ENCODE measurements around the gene TRIM33.

Gene TRIM33

DNA sequence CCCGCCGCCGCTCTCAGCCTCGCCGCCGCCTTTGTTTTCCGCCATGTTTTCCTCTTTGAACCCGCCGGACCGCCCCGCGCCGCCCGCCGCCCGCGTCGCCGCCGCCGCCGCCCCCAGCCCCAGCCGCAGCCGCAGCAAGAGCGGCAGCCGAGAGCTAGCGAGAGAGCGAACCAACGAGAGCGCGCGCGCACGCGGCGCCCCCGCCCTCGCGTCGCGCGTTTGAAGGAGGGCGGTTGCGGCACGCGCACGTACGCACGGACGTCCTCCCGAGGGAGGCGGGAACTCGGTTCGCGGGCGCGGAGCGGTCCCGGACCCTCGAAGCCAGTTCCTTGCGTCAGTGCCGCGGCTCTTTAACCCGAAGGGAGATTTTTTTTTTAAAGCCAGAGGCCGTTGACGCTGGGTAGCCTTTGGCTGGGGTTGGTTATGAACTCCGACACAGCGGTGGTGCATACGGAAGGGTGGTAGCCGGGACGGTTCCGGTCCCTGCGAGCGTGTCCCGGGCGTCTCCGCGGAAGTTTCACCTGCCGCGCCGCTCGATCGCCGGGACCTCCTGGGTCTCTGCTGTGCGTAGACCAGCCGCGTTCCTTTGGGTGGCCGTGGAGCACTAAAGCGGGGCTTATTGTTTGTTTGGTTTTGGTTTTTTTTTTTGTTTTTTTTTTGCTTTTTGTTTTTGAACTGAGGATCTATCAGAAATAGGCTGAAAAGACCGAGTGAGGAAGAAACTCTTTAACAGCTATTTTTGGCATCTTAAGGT lies at the start of gene TRIM33:
TRIM33 (minus strand) TSS at position 172 of the 754 bp plus-strand sequence; CDS start at position 45, 127 bp downstream.
- peak; percentile 74 for DNase-seq (ENCODE audit: low spot score)

DNA sequence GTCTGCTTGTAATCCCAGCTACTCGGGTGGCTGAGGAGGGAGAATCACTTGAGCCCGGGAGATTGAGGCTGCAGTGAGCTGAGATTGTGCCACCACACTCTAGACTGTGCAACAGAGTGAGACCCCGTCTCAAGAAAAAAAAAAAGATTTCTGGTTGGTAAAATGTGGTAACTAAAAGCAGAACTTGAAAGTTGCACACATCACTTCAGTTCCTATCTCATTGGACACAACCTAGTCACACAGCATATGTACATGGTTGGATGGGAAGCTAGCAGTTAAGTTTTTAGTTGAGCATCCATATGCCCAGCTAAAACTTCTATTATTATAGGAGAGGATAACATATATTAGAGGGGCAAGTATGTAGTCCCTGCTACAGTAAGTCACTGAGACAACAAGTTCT lies 48.4 kb upstream of the TRIM33 start:
- DNase-seq (ENCODE audit: low spot score): no peak

- peak; percentile 30 for DNase-seq (ENCODE audit: low spot score)
Measured at GRCh38 chr1:114558544-114558943, 47.5 kb upstream of the TRIM33 start.

- DNase-seq (ENCODE audit: low spot score): no peak
Measured at GRCh38 chr1:114554577-114554976, 43.6 kb upstream of the TRIM33 start.

GRCh38 chr1:114552106-114552639 lies 41.2 kb upstream of the TRIM33 start:
- DNase-seq (ENCODE audit: low spot score): no peak

- no peak for DNase-seq (ENCODE audit: low spot score)
Measured at GRCh38 chr1:114551400-114551799, 40.4 kb upstream of the TRIM33 start.

DNA sequence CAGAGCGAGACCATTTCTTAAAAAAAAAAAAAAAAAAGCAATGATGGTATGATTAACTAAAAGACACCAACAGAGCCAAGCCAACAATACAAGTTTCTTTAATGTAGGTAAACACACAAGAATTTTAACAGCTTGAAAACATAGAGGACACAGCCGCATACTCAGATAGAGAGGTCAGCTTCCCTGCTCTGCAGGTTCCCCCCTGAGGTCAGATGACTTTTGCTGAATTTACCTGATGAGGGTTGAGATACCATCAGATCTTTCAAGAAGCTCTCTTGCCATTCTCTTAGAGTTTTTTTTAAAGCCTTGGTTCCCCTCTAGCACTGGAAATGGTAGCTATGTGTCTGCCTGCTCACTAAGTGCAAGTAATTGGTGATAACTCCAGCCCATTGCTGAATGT lies 39.3 kb upstream of the TRIM33 start:
- DNase-seq (ENCODE audit: low spot score): no peak

- no peak for DNase-seq (ENCODE audit: low spot score)
Measured at GRCh38 chr1:114549137-114549536, 38.1 kb upstream of the TRIM33 start.

DNA sequence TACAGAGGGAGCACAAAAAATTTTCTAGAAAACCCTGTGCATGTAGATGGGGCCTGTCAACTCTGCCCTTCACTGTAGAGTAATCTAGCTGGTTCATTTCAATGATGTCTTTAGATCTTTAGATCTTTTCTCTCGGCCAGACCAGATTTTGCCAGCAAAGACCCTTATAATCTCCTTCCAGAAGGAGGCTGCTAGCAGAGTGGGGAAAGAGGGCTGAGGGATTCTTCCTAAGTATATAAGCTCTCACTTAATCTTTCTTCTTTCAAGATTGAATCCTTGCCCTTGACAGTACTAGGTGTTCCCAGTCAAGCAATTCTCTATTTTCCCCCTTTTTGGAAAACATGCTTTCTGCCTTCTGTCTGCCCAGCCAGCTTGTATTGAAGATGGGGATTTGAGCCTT lies 36.1 kb upstream of the TRIM33 start:
- no peak for DNase-seq (ENCODE audit: low spot score)

DNA sequence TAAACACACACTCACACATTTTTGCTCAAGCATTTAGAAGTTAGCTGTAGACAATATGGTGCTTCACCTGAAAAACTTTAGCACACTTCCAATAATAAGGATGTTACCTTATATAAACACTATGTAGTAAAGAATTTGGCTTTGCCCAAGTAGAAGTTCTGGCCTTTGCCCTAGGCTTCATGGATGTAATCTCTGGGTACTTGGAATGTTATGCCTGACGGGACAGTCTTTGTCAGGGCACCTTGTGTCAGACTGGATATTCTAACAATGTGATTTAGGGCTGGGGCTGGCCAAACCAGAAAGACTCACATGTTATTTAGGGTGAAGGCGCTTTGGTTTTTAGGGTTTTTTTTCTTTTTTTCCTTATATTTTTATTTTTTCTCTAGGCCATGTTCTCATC lies 34.8 kb upstream of the TRIM33 start:
- DNase-seq (ENCODE audit: low spot score): no peak

GRCh38 chr1:114545315-114545714 lies 34.3 kb upstream of the TRIM33 start:
- DNase-seq (ENCODE audit: low spot score): no peak

GRCh38 chr1:114540821-114541220 lies 29.8 kb upstream of the TRIM33 start:
- no peak for DNase-seq (ENCODE audit: low spot score)

GRCh38 chr1:114540272-114540671 lies 29.3 kb upstream of the TRIM33 start:
- no peak for DNase-seq (ENCODE audit: low spot score)

DNA sequence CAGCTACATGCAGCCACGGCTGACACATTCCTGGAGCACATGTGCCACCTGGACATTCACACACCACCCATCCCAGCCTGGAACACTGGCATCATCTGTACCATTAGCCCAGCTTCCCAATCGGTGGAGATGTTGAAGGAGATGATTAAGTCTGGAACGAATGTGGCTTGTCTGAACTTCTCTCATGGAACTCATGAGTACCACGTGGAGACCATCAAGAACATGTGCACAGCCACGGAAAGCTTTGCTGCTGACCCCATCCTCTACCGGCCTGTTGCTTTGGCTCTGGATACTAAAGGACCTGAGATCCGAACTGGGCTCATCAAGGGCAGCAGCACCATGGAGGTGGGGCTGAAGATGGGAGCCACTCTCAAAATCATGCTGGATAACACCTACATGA lies 25.0 kb upstream of the TRIM33 start:
- no peak for DNase-seq (ENCODE audit: low spot score)

- DNase-seq (ENCODE audit: low spot score): no peak
Measured at GRCh38 chr1:114535401-114535800, 24.4 kb upstream of the TRIM33 start.

DNA sequence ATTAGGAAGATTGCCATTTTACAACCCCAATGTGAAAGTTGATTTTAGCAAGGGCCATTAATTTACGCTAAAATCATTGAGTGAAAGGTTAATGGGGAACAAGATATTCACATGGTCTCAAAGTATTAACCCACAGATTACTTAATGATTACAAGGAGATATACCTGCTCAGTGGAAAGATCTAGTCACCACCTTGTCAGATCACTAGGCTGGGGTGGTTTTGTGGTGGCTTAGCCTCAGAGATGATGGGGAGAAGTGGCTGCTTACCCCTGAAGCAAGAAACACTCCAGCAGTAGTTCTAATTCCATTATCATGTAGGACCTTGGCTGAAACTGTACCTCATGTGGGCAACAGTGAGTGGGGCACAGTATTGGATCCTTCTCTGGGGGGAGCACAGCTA lies 20.1 kb upstream of the TRIM33 start:
- DNase-seq (ENCODE audit: low spot score): no peak

DNA sequence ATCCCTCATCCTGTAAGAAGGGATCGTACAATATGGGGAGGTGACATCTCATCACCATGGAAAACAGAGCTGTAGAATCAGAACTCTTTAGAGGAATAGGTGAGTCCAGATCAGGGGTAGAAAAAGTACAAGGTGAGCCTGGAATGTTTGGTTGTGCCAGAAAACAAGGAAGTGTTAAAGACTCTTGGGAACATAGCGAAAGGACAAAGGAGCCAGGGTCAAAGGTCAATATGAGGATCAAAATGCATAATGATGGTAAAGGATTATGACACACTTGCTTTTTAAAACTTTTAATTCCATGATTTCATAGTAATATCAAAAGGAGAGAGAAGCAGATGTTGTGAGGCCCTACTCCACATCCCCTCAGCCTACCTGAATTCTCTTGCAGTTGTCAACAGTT lies 19.2 kb upstream of the TRIM33 start:
- no peak for DNase-seq (ENCODE audit: low spot score)

DNA sequence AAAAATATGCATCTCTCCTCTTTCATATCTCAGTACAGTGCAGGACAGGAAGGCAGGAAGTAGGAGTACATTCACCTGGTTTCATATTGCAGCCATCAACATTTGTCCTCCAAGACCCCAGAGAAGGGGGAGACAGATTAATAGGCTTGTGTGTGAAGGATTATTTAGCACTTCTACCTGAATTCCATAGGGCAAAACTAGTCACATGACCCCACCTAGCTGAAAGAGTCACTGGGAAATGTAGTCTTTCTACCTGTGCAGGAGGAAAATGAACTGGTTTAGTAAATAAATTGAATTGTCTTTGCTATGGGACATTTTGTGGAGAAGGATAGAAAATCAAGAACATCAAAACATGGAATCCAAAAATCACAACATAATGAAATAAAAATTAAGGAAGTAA lies 13.9 kb upstream of the TRIM33 start:
- DNase-seq (ENCODE audit: low spot score): no peak

GRCh38 chr1:114522264-114522575 lies 11.2 kb upstream of the TRIM33 start:
- DNase-seq (ENCODE audit: low spot score): no peak

DNA sequence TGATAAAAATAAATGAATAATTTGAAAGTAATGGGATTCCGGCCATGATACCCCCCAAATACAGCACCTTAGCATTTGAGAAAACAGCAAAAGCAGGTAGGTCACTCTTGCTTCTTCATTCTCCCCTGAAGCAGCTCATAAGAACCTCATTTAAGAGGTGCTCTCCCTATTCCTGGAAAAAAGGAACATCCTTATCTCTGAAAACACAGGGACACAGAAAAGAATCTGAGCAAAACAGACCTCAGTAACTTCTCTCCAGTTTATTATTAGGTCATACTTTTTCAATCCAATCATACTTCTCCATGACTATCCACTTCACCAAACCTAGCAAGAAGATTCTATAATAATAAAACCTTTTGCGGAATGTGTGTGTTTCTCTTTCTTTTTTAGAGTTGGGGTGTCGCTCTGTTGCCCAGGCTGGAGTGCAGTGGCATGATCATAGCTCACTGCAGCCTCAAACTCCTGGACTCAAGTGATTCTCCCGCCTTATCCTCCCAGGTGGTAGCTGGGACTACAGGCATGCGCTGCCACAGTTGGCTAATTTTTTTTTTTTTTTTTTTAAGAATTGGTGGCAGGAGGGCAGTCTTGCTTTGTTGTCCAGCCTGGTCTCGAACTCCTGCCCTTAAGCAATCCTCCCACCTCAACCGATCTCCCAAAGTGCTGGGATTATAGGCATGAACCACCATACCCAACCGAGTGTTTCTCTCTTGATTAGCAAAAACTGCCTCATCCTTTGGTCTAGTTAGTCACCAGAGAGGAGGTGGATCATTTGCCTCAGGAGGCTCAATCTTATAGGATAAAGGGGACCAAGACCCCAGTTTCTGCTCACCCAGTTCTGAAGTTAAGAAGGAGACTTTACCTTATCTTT lies 10.6 kb upstream of the TRIM33 start:
- no peak for DNase-seq (ENCODE audit: low spot score)

DNA sequence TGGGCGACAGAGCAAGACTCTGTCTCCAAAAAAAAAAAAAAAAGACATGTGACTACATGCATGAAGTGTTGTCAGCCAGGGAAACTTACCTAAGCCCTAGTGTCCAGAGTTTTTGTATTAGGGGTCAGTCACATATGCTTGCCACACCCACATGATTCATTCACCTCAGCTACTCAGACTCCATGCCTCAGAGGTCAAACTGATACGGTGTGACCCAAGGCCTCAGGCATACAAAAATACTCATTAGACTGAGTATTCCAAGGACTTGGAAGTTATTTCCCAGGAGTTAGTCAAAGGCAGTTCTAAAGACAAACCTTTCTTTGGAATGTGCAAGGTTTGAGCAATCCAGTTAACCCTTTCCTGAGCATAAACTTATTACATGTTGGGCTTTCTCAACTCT lies 6.3 kb upstream of the TRIM33 start:
- DNase-seq (ENCODE audit: low spot score): no peak

- no peak for DNase-seq (ENCODE audit: low spot score)
Measured at GRCh38 chr1:114512595-114513280, 1.7 kb upstream of the TRIM33 start.

All from COLO829 (cell line).